GM12874 (cell line): ENCODE results near the gene CCDC90B.

Experiments used
- TF ChIP-seq, protein P1 (sequence below): IDR thresholded peaks from 2 replicates; pipeline ENCODE4 v1.5.1; 2011; ENCODE audit warnings: low read depth, mild to moderate bottlenecking, control low read depth, low read length, moderate library complexity; ENCODE audit not compliant: insufficient read depth

The CCDC90B gene

DNA sequence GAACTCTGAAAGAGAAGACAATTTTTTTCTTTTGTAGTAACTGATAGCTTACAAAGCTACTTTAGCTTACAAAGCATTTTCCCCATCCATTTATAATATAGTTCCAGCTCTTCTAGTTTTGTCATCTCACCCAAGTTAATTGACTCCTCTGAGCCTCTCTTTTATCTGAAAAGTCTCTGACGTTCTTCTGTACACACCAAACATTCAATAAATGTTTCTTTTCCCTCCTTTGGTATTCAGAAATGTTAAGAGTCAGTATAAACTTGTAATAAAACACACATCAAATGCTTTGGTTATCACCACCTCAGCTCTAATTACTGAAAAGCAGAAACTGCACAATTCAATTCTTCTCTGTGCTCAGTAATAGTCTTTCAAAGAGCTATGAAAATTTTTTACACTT is 5.9 kb downstream of the CCDC90B start:
- TF ChIP-seq, protein P1, sequence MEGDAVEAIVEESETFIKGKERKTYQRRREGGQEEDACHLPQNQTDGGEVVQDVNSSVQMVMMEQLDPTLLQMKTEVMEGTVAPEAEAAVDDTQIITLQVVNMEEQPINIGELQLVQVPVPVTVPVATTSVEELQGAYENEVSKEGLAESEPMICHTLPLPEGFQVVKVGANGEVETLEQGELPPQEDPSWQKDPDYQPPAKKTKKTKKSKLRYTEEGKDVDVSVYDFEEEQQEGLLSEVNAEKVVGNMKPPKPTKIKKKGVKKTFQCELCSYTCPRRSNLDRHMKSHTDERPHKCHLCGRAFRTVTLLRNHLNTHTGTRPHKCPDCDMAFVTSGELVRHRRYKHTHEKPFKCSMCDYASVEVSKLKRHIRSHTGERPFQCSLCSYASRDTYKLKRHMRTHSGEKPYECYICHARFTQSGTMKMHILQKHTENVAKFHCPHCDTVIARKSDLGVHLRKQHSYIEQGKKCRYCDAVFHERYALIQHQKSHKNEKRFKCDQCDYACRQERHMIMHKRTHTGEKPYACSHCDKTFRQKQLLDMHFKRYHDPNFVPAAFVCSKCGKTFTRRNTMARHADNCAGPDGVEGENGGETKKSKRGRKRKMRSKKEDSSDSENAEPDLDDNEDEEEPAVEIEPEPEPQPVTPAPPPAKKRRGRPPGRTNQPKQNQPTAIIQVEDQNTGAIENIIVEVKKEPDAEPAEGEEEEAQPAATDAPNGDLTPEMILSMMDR = no peak

DNA sequence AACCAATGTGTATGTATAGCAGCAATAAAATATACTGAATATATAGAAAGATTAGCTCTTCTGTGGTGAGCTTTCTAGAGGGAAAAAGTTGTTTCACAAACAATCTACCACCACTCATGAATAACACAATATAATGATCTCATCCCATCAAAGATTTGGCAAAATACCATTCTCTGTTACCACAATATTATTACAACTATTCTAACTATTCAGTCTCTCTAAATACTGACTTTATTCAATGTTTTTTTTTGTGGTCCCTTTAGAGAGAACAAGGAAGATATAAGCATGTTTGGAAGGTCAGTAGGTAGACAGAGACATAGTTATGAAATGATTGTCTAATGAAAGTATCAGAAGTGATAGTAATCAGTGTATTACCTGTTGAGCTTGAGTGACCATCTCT is 7.8 kb downstream of the CCDC90B start:
- TF ChIP-seq, protein P1 = no peak

DNA sequence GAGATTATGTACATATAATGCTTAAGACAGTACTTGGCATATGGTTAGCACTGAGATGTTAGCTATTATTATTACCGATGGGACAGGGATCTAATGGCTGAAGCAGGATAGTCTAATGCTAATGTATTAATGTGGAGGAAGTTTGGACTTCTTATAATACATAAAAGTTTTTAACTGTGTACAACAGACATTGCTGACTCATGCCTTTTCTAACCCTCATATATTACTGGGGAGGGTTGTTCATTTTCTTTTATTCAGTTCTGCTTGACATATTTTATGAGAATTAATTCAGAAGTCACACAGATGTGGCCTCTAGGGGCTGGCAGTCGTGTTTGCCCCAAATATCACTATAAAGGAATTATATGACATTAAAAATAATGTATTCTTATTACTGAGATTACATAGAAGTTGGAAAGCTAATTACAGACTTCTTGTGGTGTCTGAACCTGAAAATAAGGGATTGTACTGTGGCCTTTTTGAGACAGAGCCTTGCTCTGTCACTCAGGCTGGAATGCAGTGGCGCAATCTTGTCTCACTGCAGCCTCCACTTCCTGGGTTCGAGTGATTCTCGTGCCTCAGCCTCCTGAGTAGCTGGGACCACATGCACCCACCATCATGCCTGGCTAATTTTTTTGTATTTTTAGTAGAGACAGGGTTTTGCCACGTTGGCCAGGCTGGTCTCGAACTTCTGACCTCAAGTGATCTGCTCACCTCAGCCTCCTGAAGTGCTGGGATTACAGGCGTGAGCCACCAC is 10.1 kb downstream of the CCDC90B start:
- TF ChIP-seq, protein P1 = no peak

DNA sequence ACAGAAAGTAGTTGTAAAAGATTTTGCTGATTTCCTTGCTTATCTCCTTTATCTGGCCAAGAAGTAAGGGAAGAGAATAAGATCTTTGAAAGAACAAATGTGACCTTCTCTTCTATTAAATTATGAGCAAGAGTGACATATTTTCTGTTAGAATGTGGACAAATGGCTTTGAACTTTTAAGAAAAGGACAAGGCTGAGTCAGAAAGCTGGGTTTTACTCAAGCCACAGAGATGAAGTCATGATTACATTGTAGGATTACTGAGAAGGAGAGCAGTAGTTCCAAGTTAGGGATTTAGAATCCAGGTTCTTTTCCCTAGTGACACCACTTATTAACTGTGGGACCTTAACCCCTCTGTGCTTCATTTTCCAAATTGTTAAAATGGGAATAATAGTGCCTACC is 13.5 kb downstream of the CCDC90B start:
- TF ChIP-seq, protein P1 = no peak

DNA sequence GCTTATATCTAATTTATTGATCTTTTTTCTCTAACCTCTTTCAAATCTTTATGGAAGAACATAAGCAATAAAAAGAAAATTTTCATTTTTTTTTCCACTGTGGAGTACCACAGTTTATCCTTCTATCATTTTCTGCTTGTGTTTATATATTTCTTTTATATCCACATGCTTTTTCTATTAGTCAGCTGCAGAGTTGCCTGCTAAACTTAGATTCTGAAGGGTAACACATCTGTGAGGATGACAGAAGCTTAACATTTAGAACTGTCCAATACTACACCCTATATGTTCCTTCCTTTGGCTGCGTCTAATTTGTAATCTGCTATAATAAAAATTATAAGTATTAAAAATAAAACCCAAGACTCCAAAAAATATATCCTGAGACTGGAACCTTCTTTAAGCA is 20.8 kb downstream of the CCDC90B start:
- TF ChIP-seq, protein P1 = no peak

DNA sequence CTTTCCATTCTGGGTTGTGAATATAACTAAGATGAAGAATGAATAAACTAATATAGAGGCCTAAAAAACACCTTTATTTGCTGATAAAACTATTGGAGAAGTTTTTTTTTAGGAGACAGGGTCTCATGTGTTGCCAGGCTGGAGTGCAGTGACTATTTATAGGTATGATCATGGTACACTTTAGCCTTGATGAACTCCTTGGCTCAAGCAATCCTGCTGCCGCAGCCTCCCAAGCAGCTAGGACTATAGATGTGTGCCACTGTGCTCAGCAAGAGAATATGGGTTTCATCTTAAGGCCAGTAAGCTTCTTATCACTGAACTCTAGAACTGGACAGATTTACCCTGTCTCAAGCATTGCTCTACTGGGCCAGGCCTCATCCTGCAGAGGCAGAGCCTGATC is 26.6 kb downstream of the CCDC90B start:
- TF ChIP-seq, protein P1 = no peak

DNA sequence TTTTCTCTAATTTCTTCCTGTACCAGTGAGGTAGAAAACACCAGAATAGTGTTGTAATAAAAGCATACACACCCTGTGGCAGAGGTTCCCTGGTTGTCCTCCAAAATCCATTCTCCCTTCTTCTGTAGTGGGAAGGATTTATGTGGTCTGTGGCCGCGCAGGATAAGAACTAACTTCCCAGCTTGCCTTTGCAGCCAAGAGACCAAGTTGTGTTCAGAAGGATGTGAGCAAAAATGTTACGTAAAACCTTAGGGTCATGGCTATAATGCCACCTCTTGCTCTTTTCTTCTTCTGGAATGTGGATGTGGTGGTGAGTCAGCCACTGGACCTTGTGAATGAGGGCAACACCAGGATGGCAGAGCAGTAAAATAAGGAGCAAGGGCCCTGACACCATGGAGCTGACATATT is 28.4 kb downstream of the CCDC90B start:
- TF ChIP-seq, protein P1 = no peak
